Amniotic stem cell (primary cell): ENCODE results near the gene COL5A3.
"Not testable (repeated sequence)": the region's sequence is repeated elsewhere in the genome, so short reads cannot be mapped to it uniquely, and the experiment has no call there.

Experiments used
- DNase-seq: peaks from one replicate; lab custom pipeline; 2025; lab: John Stamatoyannopoulos, UW

COL5A3 gene

DNA sequence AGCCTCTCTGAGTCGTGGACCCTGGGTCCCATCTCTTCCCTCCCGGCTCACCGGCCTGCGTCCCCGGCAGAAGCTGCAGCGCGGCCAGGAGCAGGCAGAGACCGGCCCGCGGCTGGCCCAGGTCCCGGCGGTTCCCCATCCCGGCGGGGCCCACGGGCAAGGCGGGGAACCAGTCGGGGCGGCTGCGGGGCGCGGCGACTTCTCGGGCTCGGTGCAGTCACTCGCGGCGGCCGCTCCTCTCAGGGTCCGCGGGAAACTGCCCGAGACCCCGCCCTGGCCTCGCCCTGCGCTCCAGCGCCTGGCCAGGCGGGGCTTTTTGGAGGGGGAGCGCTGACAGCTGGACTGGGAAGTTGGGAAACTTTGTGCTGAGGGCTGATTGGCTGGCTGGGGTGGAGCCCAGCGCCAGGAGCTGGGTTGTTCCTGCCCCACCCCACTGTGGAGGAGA, at the start of gene COL5A3:
TSS of gene COL5A3 (minus strand) at position 258 of the 445 bp plus-strand sequence. CDS start at position 139, 119 bp downstream.
- DNase-seq: no peak

- DNase-seq: no peak
Measured at GRCh38 chr19:10052602-10053360, 42.5 kb upstream of the COL5A3 start.

- DNase-seq: no peak
Measured at GRCh38 chr19:10049626-10050025, 39.3 kb upstream of the COL5A3 start.

GRCh38 chr19:10045371-10045770, 35.1 kb upstream of the COL5A3 start:
- no peak for DNase-seq

GRCh38 chr19:10044390-10044789, 34.1 kb upstream of the COL5A3 start:
- no peak for DNase-seq

GRCh38 chr19:10043286-10043927, 33.1 kb upstream of the COL5A3 start:
- DNase-seq: no peak

DNA sequence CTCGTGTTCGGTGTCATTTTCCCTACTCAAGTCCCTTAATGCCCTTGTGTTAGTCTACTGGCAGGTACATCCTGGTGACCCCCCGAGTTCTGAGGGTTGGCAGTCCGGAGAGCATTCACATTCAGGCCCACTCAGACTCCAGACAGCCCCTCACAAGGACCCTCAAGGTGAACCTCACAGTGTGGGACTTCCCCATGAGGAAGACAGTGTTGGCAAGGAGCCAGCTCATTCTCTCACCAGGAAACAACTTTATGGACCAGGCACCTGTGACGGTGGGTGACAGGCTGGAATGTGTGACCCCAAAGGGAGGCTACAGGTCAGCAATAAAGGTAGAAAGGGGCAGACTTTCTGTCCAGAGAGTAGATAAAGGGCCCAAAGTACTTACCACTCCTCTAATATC, 27.5 kb upstream of the COL5A3 start:
- DNase-seq: no peak

- DNase-seq: no peak
Measured at GRCh38 chr19:10037367-10037766, 27.1 kb upstream of the COL5A3 start.

DNA sequence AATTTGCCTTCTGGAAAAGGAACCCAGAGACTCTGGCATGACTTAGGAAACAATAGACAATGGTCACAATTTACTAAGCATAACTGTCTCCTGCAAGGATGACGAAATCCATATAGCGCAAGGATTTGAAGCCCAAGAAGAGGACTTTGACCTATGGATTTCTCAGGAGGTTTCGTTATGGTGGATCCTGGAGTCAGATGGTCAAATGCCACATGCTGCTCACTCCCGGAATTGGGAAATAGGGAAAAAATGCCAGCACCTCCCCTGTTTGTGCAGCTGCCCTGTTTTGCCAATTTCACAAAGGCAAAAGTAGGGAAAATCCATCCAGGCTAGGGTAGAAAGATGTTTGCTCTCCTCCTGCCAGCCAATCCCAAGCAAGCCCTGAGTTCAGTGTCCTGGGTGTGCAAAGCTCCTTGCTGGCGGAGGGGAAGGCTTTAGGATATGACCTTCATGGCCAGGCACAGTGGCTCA, 26.3 kb upstream of the COL5A3 start:
- DNase-seq: no peak

GRCh38 chr19:10033614-10034013, 23.3 kb upstream of the COL5A3 start:
- DNase-seq: no peak

DNA sequence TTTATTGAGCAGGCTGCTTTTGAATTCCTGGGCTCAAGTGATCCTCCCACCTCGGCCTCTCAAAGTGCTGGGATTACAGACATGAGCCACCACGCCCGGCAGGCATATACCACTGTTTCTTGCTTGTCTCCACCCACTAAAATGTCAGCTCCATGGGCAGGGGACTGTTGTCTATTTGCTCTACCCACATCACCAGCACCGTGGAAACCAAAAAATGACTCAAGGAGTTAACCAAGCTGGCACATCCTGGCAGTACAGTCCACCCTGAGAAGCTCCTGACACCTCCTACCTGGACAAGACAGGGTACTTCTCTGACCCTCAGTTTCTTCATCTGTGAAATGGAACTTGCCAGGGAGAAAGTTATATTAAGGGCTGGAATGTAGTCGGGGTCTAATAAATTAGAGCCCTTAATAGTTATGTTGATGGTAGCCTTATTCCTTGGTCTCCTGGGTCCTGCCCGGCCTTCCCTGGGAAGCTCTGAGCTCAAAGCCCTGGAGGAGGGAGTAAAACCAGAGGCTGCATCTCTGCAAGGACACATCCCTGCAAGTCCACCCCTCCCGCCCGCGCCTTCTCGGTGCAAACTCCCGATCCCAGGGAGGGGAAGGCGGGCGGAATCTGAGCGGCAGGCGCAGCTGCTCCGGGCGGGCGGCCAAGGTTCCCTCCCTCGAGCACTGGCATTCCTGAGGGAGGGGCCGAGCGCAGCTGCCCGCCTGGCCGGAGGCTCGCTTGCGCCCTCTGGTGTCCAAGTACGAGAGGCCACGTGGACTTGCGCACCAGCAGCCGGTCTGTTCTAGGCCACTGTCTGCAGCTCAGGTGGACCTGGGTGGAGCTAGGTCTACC, 17.1 kb upstream of the COL5A3 start:
- DNase-seq: peak; percentile 88

- DNase-seq: no peak
Measured at GRCh38 chr19:10026744-10027143, 16.4 kb upstream of the COL5A3 start.

DNA sequence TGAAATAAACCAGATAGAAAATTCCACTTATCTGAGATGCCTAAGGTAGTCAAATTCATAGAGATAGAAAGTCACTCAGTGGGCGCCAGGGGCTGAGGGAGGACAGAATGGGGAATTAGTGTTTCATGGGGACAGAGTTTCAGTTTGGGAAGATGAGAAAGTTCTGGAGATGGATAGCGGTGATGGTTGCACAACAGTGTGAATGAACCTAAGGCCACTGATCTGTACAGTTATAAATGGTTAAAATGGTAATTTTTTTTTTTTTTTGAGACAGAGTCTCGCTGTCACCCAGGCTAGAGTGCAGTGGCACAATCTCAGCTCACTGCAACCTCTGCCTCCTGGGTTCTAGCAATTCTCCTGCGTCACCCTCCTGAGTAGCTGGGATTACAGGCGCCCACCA, 12.8 kb upstream of the COL5A3 start:
- not testable (repeated sequence) for DNase-seq

GRCh38 chr19:10021863-10022262, 11.6 kb upstream of the COL5A3 start:
- DNase-seq: no peak

- no peak for DNase-seq
Measured at GRCh38 chr19:10021446-10021845, 11.1 kb upstream of the COL5A3 start.

DNA sequence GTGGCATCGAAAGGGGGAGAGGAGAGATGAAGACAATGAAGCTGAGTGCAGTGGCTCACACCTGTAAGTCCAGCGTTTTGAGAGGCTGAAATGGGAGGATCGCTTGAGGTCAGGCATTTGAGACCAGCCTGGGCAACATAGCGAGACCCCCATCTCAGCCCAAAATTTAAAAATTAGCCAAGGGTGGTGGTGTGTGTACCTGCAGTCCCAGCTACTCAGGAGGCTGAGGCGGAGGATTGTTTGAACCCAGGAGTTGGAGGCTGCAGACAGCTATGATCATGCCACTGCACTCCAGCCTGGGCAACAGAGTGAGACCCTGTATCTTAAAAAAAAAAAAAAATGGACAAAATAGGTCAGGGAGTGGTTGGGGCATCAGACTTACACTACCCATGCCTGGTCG, 10.5 kb upstream of the COL5A3 start:
- DNase-seq: no peak

GRCh38 chr19:10019246-10019645, 8.9 kb upstream of the COL5A3 start:
- DNase-seq: no peak

DNA sequence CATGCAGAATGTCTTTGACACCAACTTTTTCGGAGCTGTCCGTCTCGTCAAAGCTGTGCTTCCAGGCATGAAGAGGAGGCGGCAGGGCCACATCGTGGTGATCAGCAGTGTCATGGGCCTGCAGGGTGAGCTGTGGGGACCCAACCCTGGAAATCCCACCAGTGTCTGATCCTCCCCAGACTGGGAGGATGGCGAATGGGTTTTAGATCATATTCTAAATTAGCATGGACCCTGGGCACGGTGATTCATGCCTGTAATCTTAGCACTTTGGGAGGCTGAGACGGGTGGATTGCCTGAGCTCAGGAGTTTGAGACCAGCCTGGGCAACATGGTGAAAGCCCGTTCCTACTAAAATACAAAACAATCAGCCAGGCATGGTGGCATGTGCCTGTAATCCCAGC, 8.5 kb upstream of the COL5A3 start:
- DNase-seq: no peak

- no peak for DNase-seq
Measured at GRCh38 chr19:10018263-10018662, 8.0 kb upstream of the COL5A3 start.

DNA sequence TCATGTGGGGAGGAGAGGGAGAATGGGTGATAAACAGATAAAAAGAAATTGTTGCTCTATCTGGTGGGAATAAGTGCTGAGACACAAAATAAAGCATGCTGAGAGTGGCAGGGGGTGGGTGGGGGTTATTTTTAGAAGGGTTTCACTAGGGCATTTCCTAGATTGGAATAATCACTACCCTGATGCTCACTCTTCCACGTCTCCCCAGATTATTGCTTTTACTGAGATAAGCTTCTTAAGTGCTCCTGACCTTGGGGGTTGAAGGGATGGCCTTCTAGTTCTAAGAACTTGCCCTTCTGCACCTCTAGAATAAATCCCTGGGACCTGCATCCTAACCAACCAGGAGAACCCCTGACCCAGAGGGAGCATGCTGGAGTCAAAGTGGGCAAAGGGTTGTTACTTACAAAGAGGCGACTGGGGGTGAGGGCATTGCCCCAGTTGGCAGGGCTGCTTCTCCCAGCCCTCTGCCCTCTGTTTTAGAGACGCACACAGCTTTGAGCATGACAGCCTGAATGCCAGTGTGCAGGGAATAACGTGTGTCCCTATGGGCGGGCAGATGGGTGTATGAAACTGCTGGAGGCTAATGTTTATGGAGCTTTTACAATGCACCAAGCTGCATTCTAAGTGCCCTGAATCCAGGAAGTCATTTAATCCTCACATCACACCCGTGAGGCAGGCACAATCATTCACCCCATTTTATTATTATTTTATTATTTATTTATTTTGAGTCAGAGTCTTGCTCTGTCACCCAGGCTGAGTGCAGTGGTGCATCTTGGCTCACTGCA, 3.7 kb upstream of the COL5A3 start:
- no peak for DNase-seq

- no peak for DNase-seq
Measured at GRCh38 chr19:10013316-10013715, 3.0 kb upstream of the COL5A3 start, which contains the start of gene RDH8. Gene RDH8, plus strand, starts transcription at chr19:10013483. Its CDS starts 15 bp downstream, at chr19:10013498.

GRCh38 chr19:10011974-10012373, 1.7 kb upstream of the COL5A3 start:
- no peak for DNase-seq
